Ovary (tissue), 3 donors: ENCODE results near the gene AIDA.

ENCODE experiments used
- POLR2A ChIP-seq: fragments of 450-650 bp; IDR thresholded peaks from one replicate; pipeline ENCODE4 v1.6.1; 2017; ENCODE audit warnings: antibody characterized with exemption, mild to moderate bottlenecking, moderate library complexity
- TF ChIP-seq, protein P1 (sequence below), 3 donors: fragments of 450-650 bp in 2 of 3; fragments of 200-600 bp in 1 of 3; IDR thresholded peaks; one replicate each; pipeline versions ENCODE4 v1.5.1 to v1.8.0; 2016 to 2022; ENCODE audit warnings: antibody characterized with exemption in 3 of 3, mild to moderate bottlenecking in 1 of 3
- donor health status: DM: no; HTN: no; CAD: no.

DNA sequence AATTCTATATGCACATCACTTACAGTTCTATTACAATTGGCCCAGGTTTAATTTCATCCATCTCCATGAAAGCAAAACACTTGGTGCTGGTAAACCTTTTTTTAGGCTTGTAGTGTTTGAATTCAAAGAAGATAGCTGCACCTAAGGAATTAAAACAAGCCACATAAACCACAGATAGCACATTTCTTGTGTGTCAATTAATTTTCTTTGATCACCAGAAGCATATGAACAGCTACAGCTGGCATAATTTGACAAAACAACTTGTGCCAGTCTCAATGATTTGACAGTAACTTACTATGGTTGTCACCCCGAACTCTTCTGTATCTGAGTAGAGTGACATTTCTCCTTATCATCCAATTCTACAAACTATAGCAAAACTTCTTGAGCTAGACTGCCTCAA lies 42.2 kb downstream of the AIDA start:
- TF ChIP-seq, protein P1, sequence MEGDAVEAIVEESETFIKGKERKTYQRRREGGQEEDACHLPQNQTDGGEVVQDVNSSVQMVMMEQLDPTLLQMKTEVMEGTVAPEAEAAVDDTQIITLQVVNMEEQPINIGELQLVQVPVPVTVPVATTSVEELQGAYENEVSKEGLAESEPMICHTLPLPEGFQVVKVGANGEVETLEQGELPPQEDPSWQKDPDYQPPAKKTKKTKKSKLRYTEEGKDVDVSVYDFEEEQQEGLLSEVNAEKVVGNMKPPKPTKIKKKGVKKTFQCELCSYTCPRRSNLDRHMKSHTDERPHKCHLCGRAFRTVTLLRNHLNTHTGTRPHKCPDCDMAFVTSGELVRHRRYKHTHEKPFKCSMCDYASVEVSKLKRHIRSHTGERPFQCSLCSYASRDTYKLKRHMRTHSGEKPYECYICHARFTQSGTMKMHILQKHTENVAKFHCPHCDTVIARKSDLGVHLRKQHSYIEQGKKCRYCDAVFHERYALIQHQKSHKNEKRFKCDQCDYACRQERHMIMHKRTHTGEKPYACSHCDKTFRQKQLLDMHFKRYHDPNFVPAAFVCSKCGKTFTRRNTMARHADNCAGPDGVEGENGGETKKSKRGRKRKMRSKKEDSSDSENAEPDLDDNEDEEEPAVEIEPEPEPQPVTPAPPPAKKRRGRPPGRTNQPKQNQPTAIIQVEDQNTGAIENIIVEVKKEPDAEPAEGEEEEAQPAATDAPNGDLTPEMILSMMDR (IDR thresholded peaks at IDR 0.05): no peak
- TF ChIP-seq POLR2A: no peak
